Right ventricle myocardium superior (tissue), 1 donor: ENCODE data around the gene KBTBD7. TPM values are rescaled to one million over a fixed set of nuclear protein-coding genes. Genes with fewer than 3 reads are reported as not detected.
A peak's percentile ranks its signal among the peaks of the same experiment; 100 is the strongest.
"Not testable (repeated sequence)": the region's sequence is repeated elsewhere in the genome, so short reads cannot be mapped to it uniquely, and the experiment has no call there.

ENCODE experiments used
- ATAC-seq: fragments of 200-7000 bp; cut with Tn5 transposase; one replicate; pipeline ENCODE4 v1.9.1; 2020; ENCODE audit warnings: mild to moderate bottlenecking; ENCODE audit not compliant: poor library complexity
- DNase-seq: peaks from one replicate; pipeline ENCODE4 v3.0.0-alpha.2; 2020
- intact Hi-C: fragments of 100-400 bp; cut with DNase I; formaldehyde crosslinking; loops from one replicate; pipeline ENCODE4 v1.11.2; 2022
- total RNA-seq: library from RNA; stranded (reverse); fragmentation: NEBNext Ultra II Directional; extraction: Animal tissue kit (Norgen Biotek cat#: 25700); gene quantifications from one replicate; pipeline ENCODE4 v1.2.1, GENCODE V29; 2021
- donor health status: DM: no; HTN: yes; CAD: no; lungs with severe emphysema.

The KBTBD7 gene
- total RNA-seq, 1 donor from 2014 or later = 5.9 TPM

DNA sequence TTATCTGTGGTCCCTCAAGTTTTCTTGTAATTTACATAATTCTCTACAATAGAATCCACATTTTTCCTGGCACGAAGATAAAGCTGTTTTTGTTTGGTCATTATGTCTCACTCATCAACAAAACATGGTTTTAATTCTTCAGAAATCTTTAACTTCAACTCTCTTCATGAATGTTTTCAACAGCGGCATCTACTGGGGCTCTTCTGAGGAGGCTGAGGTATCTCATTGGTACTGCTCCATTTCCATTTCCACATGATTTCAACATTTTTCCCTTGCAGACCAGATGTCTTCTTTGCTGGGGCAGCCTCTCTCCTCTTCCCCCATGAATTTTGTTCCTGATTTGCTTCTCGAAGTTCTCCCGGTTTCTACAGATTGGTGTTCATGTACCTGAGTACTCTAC is 5.8 kb upstream of the KBTBD7 start:
- ATAC-seq (no peak), DNase-seq (no peak)
- intact Hi-C loops = no loop called here

DNA sequence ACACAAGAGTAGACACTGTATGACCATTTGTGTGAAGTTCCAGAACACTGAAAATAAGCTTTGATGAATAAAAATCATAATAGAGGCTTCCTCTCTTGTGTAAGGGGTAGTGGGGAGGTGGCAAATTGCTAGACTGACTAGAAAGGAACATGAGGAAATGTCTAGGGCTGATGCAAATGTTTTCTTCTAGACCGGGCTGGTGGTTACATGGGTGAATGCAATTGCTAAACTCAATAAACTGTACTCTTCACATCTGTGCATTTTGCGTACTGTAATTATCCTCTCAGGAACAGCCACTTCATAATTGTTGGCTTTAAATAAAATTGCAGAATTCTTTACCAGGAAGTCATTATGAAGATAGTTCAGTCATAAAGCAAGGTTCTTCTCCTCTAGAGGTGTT is 5.2 kb upstream of the KBTBD7 start:
- intact Hi-C loops = no loop called here
- no peak for ATAC-seq
- no peak for DNase-seq

DNA sequence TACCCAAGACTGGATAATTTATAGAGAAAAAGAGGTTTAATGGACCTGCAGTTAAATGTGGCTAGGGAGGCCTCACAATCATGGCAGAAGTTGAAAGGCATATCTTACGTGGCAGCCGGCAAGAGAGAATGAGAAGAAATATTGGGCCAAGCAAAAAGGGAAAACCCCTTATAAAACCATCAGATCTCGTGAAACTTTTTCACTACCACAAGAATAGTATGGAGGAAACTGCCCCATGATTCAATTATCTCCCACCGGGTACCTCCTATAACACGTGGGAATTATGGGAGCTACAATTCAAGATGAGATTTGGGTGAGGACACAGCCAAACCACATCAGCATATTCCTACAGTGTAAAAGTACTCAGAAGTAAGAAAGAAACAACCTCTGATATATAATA is 4.7 kb upstream of the KBTBD7 start:
- ATAC-seq = no peak
- intact Hi-C loops = no loop called here
- no peak for DNase-seq

DNA sequence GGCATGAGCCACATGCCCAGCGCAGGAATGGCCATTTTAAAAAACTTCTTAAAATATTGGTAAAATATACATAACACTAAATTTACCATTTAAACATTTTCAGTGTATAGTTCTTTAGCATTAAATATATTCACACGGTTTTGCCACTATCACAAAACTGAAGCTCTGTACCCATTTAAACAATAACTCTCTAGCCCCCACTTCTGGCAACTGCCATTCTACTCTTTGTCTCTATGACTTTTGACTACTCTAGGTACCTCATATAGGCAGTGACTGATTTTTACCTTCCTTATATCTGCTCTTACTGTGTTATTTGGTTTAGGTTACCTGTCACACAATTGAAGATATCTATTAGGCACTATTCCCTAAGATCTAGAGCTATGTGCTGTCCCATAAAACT is 2.3 kb upstream of the KBTBD7 start:
- no peak for DNase-seq
- ATAC-seq = no peak
- intact Hi-C loops = no loop called here

DNA sequence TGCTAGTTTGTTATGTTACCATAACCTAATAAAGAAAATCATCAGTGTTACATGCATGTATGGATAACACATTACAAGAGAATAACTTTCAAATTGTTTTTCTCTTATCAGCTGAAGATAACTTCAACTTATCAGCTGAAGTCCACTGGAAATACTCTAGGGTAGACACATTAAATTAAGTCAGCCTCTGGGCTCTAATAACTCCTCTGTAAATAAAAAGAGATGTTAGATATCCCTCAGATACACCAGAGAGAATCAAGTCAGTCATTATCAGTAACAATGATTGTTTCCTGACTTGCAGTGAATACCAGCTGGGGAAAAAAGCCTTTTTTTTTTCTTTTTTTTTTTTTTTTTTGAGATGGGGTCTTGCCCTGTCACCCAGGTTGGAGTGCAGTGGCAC is 1.6 kb upstream of the KBTBD7 start:
- no peak for DNase-seq
- no peak for ATAC-seq
- intact Hi-C loops = no loop called here

DNA sequence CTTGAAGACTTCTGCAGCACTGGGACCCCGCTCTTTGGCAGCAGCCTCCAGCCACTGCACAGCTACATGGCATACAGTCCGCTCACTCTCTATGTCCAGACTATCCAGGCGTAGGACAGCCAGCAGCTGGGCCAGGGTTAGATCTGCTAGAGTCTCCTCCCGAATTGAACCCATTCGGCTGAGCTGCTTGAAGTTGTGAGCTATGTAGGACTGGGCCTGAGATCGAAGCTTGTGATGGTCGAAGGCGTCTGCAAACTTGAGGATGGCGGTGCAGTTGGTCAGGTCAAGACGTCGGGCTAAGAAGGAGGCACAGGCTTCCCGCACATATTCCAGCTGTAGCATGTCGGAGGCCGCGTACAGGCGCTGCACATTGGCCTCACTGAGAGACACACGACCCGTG is 900 bp downstream of the KBTBD7 start:
- ATAC-seq (no peak), DNase-seq (peak; percentile 37)
- intact Hi-C loops = loop anchor here (5.0 kb wide), 1 partner anchor 61 kb away; the partner anchor contains the start of gene KBTBD6

DNA sequence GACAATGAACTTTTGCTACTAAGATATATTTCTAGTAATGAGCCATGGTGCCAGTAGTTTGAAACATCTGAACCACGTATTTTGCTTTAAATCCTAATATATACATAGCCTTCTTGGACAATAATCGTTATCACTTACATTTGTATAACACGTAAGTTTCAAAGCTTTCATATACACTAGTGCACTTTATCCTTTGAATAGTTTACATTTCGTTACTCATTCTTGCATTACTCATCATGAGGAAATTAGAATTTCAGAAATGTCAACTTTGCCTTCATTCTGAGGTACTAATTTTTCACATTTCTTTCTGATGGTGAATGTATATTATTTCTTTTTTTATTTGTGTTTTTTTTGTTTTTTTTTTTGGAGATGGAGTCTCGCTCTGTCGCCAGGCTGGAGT is 5.8 kb downstream of the KBTBD7 start:
- ATAC-seq (no peak), DNase-seq (no peak)
- intact Hi-C loops = no loop called here

DNA sequence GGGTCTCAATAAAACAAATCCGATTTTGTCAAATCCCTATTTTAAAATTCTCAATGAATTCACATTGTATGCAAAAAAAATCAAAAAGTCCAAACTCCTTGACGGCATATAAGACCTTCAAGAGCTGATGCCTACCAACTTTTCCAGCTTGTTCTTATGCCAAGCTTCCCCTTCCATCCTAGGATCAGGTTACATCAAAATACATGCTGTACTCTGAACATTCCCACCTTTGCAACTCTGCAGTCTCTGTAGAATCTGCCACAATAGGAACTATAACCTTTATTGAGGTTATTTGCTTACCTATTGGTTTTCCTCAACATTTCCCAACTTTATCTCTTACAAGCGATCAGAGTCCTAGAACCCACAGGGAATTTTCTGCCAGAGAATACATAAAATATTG is 7.9 kb downstream of the KBTBD7 start:
- intact Hi-C loops = no loop called here
- no peak for ATAC-seq
- no peak for DNase-seq

DNA sequence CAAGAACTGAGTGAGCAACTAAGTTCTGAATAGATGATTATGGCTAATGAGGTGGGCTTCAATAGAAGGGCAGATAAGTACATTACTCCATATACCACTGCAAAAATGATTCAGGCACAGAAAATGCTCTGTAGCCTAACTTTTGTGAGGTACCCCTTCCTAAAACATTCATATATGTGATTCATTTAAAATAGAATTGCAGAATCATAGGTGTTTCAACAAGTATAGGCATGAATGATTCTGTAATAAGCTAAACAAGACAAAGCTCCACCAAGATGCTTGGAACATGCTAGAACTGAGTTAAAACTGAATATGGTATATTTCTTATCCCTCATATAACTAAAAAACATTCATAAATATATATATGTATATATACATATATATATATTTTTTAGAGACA is 12.1 kb downstream of the KBTBD7 start:
- intact Hi-C loops = no loop called here
- DNase-seq (no peak), ATAC-seq (no peak)

DNA sequence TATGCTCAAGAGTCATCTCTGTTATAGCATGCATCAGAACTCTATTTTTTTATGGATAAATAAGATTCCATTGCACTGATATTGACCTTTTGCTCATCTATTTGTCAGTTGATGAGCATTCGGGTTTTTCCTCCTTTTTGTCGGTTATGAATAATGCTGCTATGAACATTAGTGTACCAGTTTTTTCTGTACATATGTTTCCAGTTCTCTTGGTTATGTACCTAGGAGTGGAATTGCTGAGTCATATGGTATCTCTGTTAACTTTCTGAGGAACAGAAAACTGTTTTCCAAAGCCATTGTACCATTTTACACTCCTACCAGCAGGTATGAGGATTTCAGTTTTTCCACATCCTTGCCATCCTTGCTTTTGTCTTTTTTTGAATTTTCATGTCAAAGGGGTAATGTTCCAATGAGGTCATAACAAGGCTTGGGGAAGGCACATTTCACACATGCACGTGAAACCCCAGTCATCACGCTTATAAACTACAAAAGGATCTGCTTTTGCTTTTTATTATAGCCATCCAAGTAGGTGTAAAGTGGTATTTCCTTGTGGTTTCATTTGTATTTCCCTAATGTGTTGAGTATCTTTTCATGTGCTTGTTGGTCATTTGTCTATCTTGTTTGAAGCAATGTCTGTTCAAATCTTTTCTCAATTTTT is 14.6 kb downstream of the KBTBD7 start:
- intact Hi-C loops = no loop called here
- no peak for DNase-seq
- no peak for ATAC-seq

DNA sequence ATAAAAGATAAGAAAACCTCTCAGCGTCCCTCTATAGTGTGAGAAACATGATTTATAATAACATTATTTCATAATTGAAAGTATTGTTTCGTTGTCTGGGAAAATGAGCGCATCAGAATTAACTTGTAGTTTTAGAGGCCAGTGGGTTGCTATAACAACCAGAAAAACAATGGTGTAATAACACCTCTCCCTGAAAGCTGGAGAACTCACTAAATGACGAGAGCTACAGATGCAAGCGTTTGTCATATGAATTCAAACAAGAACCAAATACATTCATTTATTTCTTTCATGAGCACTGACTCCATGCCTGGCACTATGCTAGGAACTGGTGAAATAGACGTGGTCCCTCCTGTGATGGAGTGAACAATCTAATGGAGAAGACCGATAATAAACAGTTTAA is 16.3 kb downstream of the KBTBD7 start:
- DNase-seq (no peak), ATAC-seq (no peak)
- intact Hi-C loops = no loop called here

DNA sequence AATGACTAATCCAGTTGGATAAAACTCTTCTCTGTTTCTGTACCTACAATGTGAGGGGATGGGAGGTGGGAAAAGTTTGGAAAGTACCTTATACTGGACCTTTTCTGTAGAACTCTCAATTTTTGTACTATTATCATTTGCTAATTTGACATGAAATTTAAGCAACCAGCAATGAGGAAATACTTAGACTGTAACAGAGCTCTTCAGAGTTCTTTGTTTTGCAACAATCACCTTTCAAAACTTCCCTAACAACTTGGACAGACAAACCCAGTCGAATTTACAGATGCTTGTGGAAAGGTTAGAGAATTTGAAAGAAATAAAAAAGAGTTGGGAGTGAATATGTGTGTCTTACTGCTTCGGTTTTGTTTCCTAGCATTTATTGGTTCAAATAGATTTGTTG is 16.8 kb downstream of the KBTBD7 start:
- DNase-seq = no peak
- no peak for ATAC-seq
- intact Hi-C loops = no loop called here

DNA sequence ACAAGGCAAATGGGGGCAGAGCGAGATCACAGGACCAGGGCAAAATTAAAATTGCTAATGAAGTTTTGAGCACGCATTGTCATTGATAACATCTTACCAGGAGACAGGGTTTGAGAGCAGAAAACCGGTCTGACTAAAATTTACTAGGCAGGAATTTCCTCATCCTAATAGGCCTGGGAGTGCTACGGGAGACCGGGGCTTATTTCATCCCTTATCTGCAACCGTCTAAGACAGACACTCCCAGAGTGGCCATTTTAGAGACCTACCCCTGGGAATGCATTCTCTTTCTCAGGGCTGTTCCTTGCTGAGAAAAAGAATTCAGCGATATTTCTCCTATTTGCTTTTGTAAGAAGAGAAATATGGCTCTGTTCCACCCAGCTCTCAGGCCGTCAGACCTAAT is 18.8 kb downstream of the KBTBD7 start:
- ATAC-seq, DNase-seq, intact Hi-C loops: not testable (repeated sequence)

DNA sequence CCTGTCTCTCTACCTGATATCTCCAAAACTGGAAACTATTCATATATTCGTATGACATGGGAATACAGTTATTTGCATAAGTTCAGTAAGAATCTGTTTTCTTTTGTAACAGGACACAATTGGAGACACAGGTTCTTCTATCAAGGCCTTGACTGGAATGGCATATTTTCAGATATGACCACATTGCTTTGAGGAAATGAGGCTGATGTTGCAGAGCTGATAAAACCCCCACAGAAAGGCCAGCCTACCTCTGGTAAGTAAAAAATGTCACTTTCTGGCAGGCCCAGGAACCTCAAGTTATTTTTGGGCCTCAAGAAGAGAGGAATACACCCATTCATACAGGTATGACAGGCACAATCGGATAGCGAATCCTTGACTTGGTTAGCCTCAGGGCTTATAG is 32.2 kb downstream of the KBTBD7 start:
- no peak for DNase-seq
- intact Hi-C loops = no loop called here
- ATAC-seq = no peak

DNA sequence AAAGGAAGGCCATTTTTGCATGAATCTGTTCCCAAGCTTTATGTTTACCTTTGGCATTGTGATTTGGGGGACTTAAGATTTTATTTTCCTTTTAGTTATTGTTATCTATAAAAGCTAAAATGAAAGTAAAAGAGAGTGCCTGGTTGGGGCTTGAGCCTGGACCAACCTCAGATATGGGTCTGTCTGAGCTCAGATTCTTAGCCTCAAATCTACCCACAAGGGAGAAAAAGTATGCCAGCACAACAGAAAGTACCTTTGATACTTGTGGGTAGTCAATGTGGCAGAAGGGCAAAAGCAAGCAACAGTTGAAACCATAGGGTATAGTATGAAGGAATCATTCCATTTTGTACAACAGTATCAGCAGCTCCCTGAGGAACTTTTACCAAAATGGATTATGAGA is 35.2 kb downstream of the KBTBD7 start:
- intact Hi-C loops = no loop called here
- DNase-seq = no peak
- ATAC-seq = no peak

DNA sequence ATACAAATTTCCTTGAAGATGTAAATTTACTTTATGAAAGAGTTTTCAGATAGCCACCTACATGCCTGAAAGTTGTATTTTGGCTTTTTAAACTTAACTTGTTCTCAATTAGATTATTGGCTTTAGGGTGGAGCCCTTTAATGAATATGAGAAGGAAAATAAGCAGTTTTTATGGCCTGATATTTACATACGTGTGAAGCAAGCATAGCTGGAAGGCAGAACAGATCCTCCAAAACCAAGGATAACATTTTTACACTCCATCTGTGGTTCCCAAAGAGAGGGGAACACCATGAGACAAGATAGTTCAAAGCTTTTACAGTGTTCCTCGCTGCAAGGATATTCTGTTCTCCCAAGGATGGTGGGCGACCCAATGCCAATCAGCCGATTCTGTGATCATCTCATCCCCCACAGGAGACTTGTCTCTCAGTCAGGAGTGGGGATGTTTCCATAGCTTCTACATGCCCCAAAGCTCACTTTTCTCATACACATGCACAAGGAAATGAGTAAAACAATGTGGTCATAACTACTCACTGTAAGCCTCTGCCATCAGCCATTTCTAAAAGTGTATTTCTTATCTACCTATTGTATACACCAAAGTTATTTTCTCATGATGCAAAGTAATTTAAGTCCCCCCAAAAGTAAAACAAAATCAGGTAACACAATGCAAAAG is 37.2 kb downstream of the KBTBD7 start:
- DNase-seq = no peak
- intact Hi-C loops = no loop called here
- no peak for ATAC-seq

DNA sequence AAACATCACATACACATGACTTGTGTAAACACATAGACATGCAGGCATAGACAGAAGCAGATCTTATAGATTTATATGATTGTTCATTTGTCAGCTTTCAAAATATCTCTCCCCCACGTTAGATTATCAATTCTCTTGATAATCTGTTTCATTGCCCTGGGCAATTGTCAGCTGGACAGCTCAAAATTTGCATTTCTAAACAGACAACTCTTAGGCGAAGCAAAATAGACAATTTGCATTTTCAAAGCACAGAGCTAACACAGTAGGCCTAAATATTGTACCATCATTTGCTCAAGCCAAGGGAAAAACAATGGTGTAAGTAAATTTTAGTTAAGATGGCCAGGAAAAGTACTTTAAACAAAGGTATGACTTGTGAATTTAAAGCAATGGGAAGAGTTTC is 37.7 kb downstream of the KBTBD7 start:
- intact Hi-C loops = no loop called here
- DNase-seq (no peak), ATAC-seq (no peak)

DNA sequence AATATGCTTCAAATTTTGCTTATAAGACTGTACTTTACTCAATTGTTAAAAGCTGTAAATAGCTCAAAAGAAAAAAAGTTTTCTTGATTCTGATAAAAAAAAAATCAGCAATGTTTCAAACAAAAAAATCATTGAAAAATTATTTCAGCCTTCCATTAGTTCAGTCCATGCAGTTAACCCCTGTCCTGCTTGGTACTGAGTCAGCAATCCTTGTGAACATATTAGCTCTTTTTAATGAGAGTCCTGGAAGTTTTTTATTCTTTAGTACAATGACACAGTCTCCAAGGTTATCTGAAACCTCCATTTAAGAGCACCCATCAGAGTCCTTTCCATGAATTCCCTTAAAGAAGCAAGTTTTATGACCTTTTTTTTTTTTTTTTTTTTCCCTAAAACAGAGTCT is 40.3 kb downstream of the KBTBD7 start:
- DNase-seq = no peak
- intact Hi-C loops = no loop called here
- no peak for ATAC-seq

DNA sequence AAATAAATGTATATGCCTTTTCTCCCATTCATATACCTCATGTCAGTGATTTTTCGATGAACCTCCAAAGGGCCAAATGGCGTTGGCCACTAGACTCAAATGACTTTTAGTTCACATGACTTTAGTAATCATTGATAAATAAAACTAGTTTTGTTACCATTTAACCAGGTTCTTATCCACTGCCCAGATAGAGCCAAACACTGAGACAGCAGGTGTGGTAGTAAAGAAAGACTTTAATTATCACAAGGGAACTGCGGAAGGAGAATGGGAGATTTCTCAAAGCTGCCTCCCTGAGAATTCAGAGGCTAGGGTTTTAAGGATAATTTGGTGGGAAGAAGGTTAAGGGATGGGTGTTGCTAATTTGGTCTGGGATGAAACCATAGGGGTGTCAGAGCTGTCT is 42.4 kb downstream of the KBTBD7 start:
- intact Hi-C loops = no loop called here
- DNase-seq = no peak
- no peak for ATAC-seq

DNA sequence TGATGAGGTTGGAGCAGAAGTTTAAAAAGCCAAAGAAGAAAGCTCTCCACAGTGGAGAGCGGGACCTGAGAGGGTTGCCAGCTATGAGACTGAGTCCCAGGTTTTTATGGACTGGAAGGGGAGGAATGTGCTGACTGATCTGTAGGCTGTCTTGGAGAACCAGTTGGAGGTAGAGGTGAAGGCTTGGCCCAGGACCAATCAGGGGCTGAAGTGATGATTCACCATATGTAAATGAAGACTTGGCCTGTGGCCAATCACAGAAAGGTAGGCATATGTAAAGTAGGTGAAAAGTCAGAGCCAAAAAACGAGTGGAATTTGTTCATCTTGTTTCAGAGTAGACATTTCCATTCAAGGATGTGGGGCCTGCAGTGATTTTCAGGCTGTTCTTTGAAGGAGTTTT is 44.3 kb downstream of the KBTBD7 start:
- no peak for DNase-seq
- no peak for ATAC-seq
- intact Hi-C loops = no loop called here
